Measurements from ENCODE around the gene NFE2L2. TPM values are rescaled to one million over a fixed set of nuclear protein-coding genes. Genes with fewer than 3 reads are reported as not detected.
"Not testable (repeated sequence)": the region's sequence is repeated elsewhere in the genome, so short reads cannot be mapped to it uniquely, and the experiment has no call there.

The NFE2L2 gene
- total RNA-seq, 3 donors from 2014 or later (not counting 1 experiment from before 2014, with no cell fraction given): 76.0 to 99.8 (median 84.6) TPM

DNA sequence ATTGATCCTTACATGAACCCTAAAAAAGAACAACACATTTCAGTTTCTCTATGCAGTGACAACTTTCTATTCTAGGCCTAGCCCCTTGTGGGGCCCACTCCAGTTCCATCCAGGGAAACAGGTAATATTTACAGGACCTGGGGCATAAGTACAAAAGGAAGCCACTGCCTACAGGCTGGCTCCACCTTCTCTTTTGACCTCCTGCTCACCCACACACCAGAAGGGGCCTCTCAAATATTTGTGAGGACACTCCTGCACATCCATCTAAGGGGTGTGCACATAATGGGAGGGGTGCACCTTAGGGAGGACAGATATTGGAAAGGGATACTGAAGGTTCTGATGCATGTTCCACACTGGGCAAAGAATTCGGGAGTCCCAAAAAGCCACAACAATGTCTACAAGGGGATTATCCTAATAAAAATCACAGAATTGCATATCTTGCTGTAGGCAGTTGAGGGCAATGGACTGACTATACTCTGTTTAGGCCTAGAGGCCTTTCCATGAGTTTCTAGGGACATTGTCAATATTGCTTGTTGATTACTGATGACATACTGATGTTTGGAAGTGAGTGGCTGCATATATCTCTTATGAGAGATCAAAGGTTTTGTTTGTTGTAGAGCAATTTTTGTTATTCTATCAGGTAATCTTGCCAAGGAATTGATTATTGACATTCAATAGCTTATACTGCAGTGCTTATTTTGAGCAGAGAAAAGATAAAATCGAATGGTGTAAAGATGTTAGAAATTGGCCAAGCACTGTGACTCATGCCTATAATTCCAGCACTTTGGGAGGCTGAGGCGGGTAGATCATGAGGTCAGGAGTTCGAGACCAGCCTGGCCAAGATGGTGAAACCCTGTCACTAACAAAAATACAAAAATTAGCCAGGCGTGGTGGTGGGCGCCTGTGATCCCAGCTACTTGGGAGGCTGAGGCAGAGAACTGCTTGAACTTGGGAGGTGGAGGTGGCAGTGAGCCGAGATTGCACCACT is 75.8 kb downstream of the NFE2L2 start:
- Histone ChIP-seq H3K27me3 (ENCODE audit: control insufficient read depth, insufficient read depth, low read length) (no peaks in the 10 kb centered on the region), H3K9me3 (ENCODE audit: control insufficient read depth, insufficient read depth, low read length) (no peaks in the 10 kb centered on the region)
- WGBS (ENCODE audit: insufficient coverage): 95% methylated on average over 7 of the region's 7 CpGs

DNA sequence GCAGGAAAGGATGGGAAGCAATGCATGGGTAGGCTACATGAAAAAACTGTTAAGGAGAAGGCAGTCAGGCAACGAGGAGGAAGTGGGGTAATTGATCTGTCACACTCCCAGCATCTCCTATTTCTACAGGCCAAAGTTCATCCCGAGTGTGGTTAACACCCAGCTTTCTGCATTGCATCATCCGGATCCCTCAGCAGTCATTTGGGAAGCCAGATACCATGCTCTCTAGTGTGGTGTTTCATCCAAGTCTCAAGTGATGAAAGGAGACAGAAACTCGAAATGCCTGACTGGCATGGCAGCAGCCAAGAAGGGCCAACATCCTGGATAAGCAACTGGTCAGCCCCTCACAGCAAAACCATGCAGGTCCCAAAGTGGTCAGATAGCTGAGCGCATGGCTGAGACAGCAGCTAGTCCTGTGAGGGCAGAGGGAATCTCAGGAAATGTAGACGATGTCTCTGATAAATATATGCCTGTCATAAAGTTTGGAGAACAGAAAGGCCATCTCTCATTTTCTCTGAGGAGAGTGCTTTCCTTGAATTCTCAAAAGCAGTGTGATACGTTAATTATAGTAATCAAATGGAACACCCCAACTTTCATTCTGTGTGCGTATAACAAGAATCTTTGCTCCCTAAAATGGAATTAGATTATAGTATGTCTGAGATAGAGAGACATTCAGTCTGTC is 76.8 kb downstream of the NFE2L2 start:
- Mint-ChIP-seq H3K4me3 (no peak overlapping the region), H3K9me3 (no peaks in the 10 kb centered on the region), H3K4me1 (no peaks in the 10 kb centered on the region), H3K27me3 (ENCODE audit: low read depth in 2 of 2) (peaks cover 0 to 3% of the 10 kb centered on the region in 2 donors), H3K36me3 (no peaks in the 10 kb centered on the region), H3K27ac (no peak overlapping the region)
- H3K4me1 ChIP-seq (ENCODE audit: control insufficient read depth, insufficient read depth, low read length): no peaks in the 10 kb centered on the region
- ATAC-seq (no peak), DNase-seq (no peak)
- H3K36me3 ChIP-seq (ENCODE audit: control insufficient read depth, insufficient read depth, low read length): no peaks in the 10 kb centered on the region
- no peaks in the 10 kb centered on the region for H3K9me3 ChIP-seq (ENCODE audit: control insufficient read depth, insufficient read depth, low read length)
- 74% methylated on average over 6 of the region's 8 CpGs for WGBS (ENCODE audit: insufficient coverage)
- intact Hi-C loops (cut with micrococcal nuclease): no loop called here
- TF ChIP-seq, protein P1, sequence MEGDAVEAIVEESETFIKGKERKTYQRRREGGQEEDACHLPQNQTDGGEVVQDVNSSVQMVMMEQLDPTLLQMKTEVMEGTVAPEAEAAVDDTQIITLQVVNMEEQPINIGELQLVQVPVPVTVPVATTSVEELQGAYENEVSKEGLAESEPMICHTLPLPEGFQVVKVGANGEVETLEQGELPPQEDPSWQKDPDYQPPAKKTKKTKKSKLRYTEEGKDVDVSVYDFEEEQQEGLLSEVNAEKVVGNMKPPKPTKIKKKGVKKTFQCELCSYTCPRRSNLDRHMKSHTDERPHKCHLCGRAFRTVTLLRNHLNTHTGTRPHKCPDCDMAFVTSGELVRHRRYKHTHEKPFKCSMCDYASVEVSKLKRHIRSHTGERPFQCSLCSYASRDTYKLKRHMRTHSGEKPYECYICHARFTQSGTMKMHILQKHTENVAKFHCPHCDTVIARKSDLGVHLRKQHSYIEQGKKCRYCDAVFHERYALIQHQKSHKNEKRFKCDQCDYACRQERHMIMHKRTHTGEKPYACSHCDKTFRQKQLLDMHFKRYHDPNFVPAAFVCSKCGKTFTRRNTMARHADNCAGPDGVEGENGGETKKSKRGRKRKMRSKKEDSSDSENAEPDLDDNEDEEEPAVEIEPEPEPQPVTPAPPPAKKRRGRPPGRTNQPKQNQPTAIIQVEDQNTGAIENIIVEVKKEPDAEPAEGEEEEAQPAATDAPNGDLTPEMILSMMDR (IDR thresholded peaks at IDR 0.05): no peak
- no peaks in the 10 kb centered on the region for H3K27me3 ChIP-seq (ENCODE audit: control insufficient read depth, insufficient read depth, low read length)
- no peak overlapping the region for H3K4me3 ChIP-seq (ENCODE audit: low read length)
- H3K27ac ChIP-seq (ENCODE audit: low read length): no peak overlapping the region

More for the DNA sequence above, 75.8 kb downstream of the NFE2L2 start:
- peaks cover 0 to 3% of the 10 kb centered on the region in 2 donors for H3K27me3 Mint-ChIP-seq (ENCODE audit: low read depth in 2 of 2)
- no peak overlapping the region for H3K4me3 ChIP-seq (ENCODE audit: low read length)
- H3K36me3 ChIP-seq (ENCODE audit: control insufficient read depth, insufficient read depth, low read length): no peaks in the 10 kb centered on the region
- no peak for DNase-seq
- TF ChIP-seq, protein P1 (IDR thresholded peaks at IDR 0.05): no peak
- ATAC-seq: no peak
- H3K27ac ChIP-seq (ENCODE audit: low read length): no peak overlapping the region
- H3K4me1 ChIP-seq (ENCODE audit: control insufficient read depth, insufficient read depth, low read length): no peaks in the 10 kb centered on the region
- H3K4me1 Mint-ChIP-seq: no peaks in the 10 kb centered on the region
- no peak overlapping the region for H3K4me3 Mint-ChIP-seq
- no peak overlapping the region for H3K27ac Mint-ChIP-seq
- H3K36me3 Mint-ChIP-seq: no peaks in the 10 kb centered on the region
- no peaks in the 10 kb centered on the region for H3K9me3 Mint-ChIP-seq
- intact Hi-C loops (cut with micrococcal nuclease): no loop called here

- H3K27ac Mint-ChIP-seq; H3K4me3 ChIP-seq (ENCODE audit: low read length); H3K36me3 ChIP-seq (ENCODE audit: control insufficient read depth, insufficient read depth, low read length); H3K36me3 Mint-ChIP-seq; H3K4me1 ChIP-seq (ENCODE audit: control insufficient read depth, insufficient read depth, low read length); H3K9me3 ChIP-seq (ENCODE audit: control insufficient read depth, insufficient read depth, low read length); DNase-seq; ATAC-seq; H3K4me1 Mint-ChIP-seq; H3K4me3 Mint-ChIP-seq; H3K27ac ChIP-seq (ENCODE audit: low read length); H3K9me3 Mint-ChIP-seq; H3K27me3 ChIP-seq (ENCODE audit: control insufficient read depth, insufficient read depth, low read length); intact Hi-C loops (cut with micrococcal nuclease); H3K27me3 Mint-ChIP-seq (ENCODE audit: low read depth in 2 of 2): not testable (repeated sequence)
- 81% methylated on average over 5 of the region's 7 CpGs for WGBS (ENCODE audit: insufficient coverage)
Observed at GRCh38 chr2:177186038-177186437, 78.5 kb downstream of the NFE2L2 start.

DNA sequence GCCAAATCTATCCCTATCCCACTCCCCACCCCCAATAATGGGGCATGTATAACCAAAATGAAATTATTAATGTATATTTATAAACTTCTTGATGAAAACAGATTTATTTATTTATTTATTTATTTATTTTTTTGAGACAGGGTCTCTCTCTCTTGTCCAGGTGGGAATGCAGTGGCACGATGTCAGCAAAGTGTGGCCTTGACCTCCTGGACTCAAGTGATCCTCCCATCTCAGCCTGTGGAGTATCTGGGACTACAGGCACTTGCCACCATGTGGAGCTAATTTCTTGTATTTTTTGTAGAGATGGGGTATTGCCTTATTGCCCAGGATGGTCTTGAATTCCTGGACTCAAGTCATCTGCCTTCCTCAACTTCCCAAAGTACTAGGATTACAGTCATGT is 79.9 kb downstream of the NFE2L2 start:
- Mint-ChIP-seq H3K9me3 (no peaks in the 10 kb centered on the region), H3K27me3 (ENCODE audit: low read depth in 2 of 2) (peaks cover 7% of the 10 kb centered on the region in 2 donors), H3K36me3 (no peaks in the 10 kb centered on the region), H3K4me3 (no peak overlapping the region), H3K27ac (no peak overlapping the region), H3K4me1 (no peaks in the 10 kb centered on the region)
- Histone ChIP-seq H3K4me3 (ENCODE audit: low read length) (no peak overlapping the region), H3K4me1 (ENCODE audit: control insufficient read depth, insufficient read depth, low read length) (no peaks in the 10 kb centered on the region), H3K27ac (ENCODE audit: low read length) (no peak overlapping the region), H3K27me3 (ENCODE audit: control insufficient read depth, insufficient read depth, low read length) (no peaks in the 10 kb centered on the region), H3K9me3 (ENCODE audit: control insufficient read depth, insufficient read depth, low read length) (no peaks in the 10 kb centered on the region), H3K36me3 (ENCODE audit: control insufficient read depth, insufficient read depth, low read length) (no peaks in the 10 kb centered on the region)
- no peak for ATAC-seq
- TF ChIP-seq, protein P1 (IDR thresholded peaks at IDR 0.05): no peak
- no peak for DNase-seq
- 100% methylated on average over 1 of the region's 1 CpG for WGBS (ENCODE audit: insufficient coverage)
- intact Hi-C loops (cut with micrococcal nuclease): no loop called here
